HCT116 (cell line): ENCODE data around the gene PLA2G2F. TPM values are rescaled to one million over a fixed set of nuclear protein-coding genes. Genes with fewer than 3 reads are reported as not detected.

Experiments
- ATAC-seq: fragments of 200-7000 bp; cut with Tn5 transposase; 2 replicates; pipeline ENCODE4 v1.9.1; 2020; ENCODE audit warnings: mild to moderate bottlenecking, moderate library complexity
- BruUV-seq: library from RNA; stranded (reverse); fragments of 400-500 nt; replicated peaks from 2 replicates; lab custom pipeline; 2021; lab: Mats Ljungman, UMichigan
- CTCF ChIA-PET: fragments of 300-600 bp; sonication (Branson Sonifier 250); formaldehyde crosslinking; loops from one replicate; lab custom pipeline; 2021; ENCODE audit warnings: antibody characterized with exemption; lab: Charles Lee
- POLR2A ChIA-PET: fragments of 300-600, 350-600 bp; sonication (Branson Sonifier 250); formaldehyde crosslinking; loops from one replicate; lab custom pipeline; 2021; ENCODE audit warnings: antibody characterized with exemption; lab: Charles Lee
- RAD21 ChIA-PET, 2 experiments: fragments of 300-600 bp; sonication (Branson Sonifier 250); formaldehyde crosslinking; loops; one replicate each; lab custom pipeline; 2023; ENCODE audit warnings: low total read pairs in 2 of 2; ENCODE audit not compliant: uncharacterized antibody in 2 of 2, unreplicated experiment in 2 of 2, low non-redundant PET in 1 of 2; lab: Charles Lee
- DNase-seq: peaks from one replicate; pipeline ENCODE4 v3.0.0-alpha.2; 2010; ENCODE audit warnings: low read depth, low spot score
- H2AFZ ChIP-seq: fragments of 200-600 bp; shearing (Covaris generic), sonication (generic); 2 replicates; pipeline ENCODE4 v1.6.1; 2017; ENCODE audit warnings: low read depth, mixed run types, mixed read lengths, antibody characterized with exemption, low read length; ENCODE audit not compliant: poor library complexity, severe bottlenecking
- H3K27ac ChIP-seq: 2 replicates; pipeline ENCODE4 v1.5.1; 2012; ENCODE audit warnings: low read depth, low read length
- H3K27me3 ChIP-seq: fragments of 200-600 bp; sonication (generic); 2 replicates; pipeline ENCODE4 v1.6.1; 2016; ENCODE audit warnings: mixed run types, low read length, mixed read lengths; ENCODE audit not compliant: insufficient read depth
- H3K36me3 ChIP-seq, 2 experiments: fragments of 200-500 bp in 1 of 2; fragments of 200-600 bp in 1 of 2; sonication (Bioruptor generic) in 1 of 2; sonication (generic) in 1 of 2; 2 replicates each; pipeline versions ENCODE4 v1.5.1 to v1.6.1; 2014 to 2016; ENCODE audit warnings: low read length in 2 of 2, inconsistent platforms in 1 of 2, mixed read lengths in 1 of 2, mixed run types in 1 of 2; ENCODE audit not compliant: insufficient read depth in 2 of 2, control insufficient read depth in 1 of 2
- H3K4me1 ChIP-seq, 2 experiments: fragments of 200-600 bp in 1 of 2; sonication (generic) in 1 of 2; 2 replicates each; pipeline versions ENCODE4 v1.5.1 to v1.6.1; 2012 to 2017; ENCODE audit warnings: low read length in 2 of 2, inconsistent platforms in 1 of 2, mild to moderate bottlenecking in 1 of 2, mixed read lengths in 1 of 2, mixed run types in 1 of 2, moderate library complexity in 1 of 2; ENCODE audit not compliant: insufficient read depth in 2 of 2, control insufficient read depth in 1 of 2
- H3K4me2 ChIP-seq: fragments of 200-600 bp; sonication (generic); 2 replicates; pipeline ENCODE4 v1.6.1; 2017; ENCODE audit warnings: mixed run types, low read length, mixed read lengths
- H3K4me3 ChIP-seq, 2 experiments: fragments of 200-600 bp in 1 of 2; sonication (generic) in 1 of 2; replicated peaks in 1 of 2; 2 replicates each; pipeline ENCODE4 v1.5.1; 2011 to 2016; ENCODE audit warnings: low read length in 2 of 2, control low read depth in 1 of 2, low read depth in 1 of 2, mild to moderate bottlenecking in 1 of 2, mixed read lengths in 1 of 2, mixed run types in 1 of 2
- H3K79me2 ChIP-seq: fragments of 200-600 bp; sonication (generic); 2 replicates; pipeline ENCODE4 v1.6.1; 2017; ENCODE audit warnings: mild to moderate bottlenecking, mixed run types, low read length, moderate library complexity, mixed read lengths; ENCODE audit not compliant: insufficient read depth
- H3K9ac ChIP-seq: fragments of 200-600 bp; sonication (generic); 2 replicates; pipeline ENCODE4 v1.6.1; 2016; ENCODE audit warnings: low read length, mixed read lengths
- H3K9me2 ChIP-seq: fragments of 200-600 bp; sonication (generic), shearing (Covaris generic); 2 replicates; pipeline ENCODE4 v1.6.1; 2017; ENCODE audit warnings: mixed run types, mild to moderate bottlenecking, moderate library complexity; ENCODE audit not compliant: insufficient read depth
- H3K9me3 ChIP-seq, 2 experiments: fragments of 200-500 bp in 1 of 2; fragments of 200-600 bp in 1 of 2; sonication (Bioruptor generic) in 1 of 2; sonication (generic) in 1 of 2; 2 replicates each; pipeline ENCODE4 v1.6.1; 2014 to 2017; ENCODE audit warnings: low read length in 2 of 2, mixed read lengths in 2 of 2, inconsistent platforms in 1 of 2, low read depth in 1 of 2, mild to moderate bottlenecking in 1 of 2, mixed run types in 1 of 2, moderate library complexity in 1 of 2; ENCODE audit not compliant: control insufficient read depth in 1 of 2, insufficient read depth in 1 of 2
- H4K20me1 ChIP-seq: fragments of 200-600 bp; sonication (generic), shearing (Covaris generic); 2 replicates; pipeline ENCODE4 v1.6.1; 2017; ENCODE audit warnings: mixed run types, mild to moderate bottlenecking, moderate library complexity; ENCODE audit not compliant: insufficient read depth
- CEBPB ChIP-seq: IDR thresholded peaks from 2 replicates; pipeline ENCODE4 v1.6.1; 2012; ENCODE audit warnings: low read depth
- ELF1 ChIP-seq: IDR thresholded peaks from 2 replicates; pipeline ENCODE4 v1.6.1; 2012; ENCODE audit warnings: low read depth, borderline replicate concordance
- EZH2phosphoT487 ChIP-seq: fragments of 200-600 bp; IDR thresholded peaks from 2 replicates; pipeline ENCODE4 v1.6.1; 2018; ENCODE audit warnings: antibody characterized with exemption, borderline replicate concordance
- JUND ChIP-seq: IDR thresholded peaks from 2 replicates; pipeline ENCODE4 v1.6.1; 2012
- POLR2A ChIP-seq: IDR thresholded peaks from 2 replicates; pipeline ENCODE4 v1.7.0; 2011; ENCODE audit warnings: borderline replicate concordance; ENCODE audit not compliant: insufficient read depth, insufficient read length; ENCODE audit errors: extremely low read depth
- RAD21 ChIP-seq: IDR thresholded peaks from 2 replicates; pipeline ENCODE4 v1.6.1; 2012; ENCODE audit warnings: low read depth, mild to moderate bottlenecking
- TCF7L2 ChIP-seq: IDR thresholded peaks from 2 replicates; pipeline ENCODE4 v1.7.0; 2011; ENCODE audit warnings: borderline replicate concordance, inconsistent platforms; ENCODE audit not compliant: insufficient read depth, insufficient read length; ENCODE audit errors: extremely low read depth
- intact Hi-C: fragments of 100-400 bp; cut with micrococcal nuclease; formaldehyde crosslinking; loops from 2 replicates; pipeline ENCODE4 v1.10.0; 2022
- total RNA-seq: library from RNA; stranded (reverse); gene quantifications from one replicate; pipeline ENCODE4 v1.2.1, GENCODE V29; 2021; ENCODE audit not compliant: unreplicated experiment
- TF ChIP-seq, protein P1 (sequence below): IDR thresholded peaks from 2 replicates; pipeline ENCODE4 v1.6.1; 2012; ENCODE audit warnings: low read depth
- TF ChIP-seq, protein P2 (sequence below): IDR thresholded peaks from 2 replicates; pipeline ENCODE4 v1.6.1; 2012
- TF ChIP-seq, protein P3 (sequence below): IDR thresholded peaks from 2 replicates; pipeline ENCODE4 v1.6.1; 2011; ENCODE audit warnings: mild to moderate bottlenecking, low read length, moderate library complexity; ENCODE audit not compliant: insufficient replicate concordance; ENCODE audit errors: extremely low read depth

The PLA2G2F gene
- total RNA-seq, 1 experiment from 2014 or later, result 0.12 TPM

DNA sequence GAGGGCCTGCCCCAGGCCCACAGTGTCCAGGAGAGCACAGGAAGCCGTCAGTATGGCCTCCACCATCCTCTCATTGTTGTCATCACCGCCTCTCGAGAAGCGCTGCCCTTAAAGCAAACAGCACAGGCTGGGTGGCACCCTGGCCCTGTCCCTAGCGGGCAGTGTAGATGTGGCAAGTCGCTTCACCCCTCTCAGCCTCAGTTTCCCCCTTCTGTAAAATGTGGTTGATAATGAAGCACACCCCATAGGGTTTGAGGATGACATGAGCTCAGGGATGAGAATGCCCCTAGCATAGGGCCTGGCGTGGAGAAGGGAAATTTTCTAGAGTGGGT is 13.4 kb downstream of the PLA2G2F start:
- H3K9ac ChIP-seq, result no peak overlapping the region
- no peaks in the 10 kb centered on the region for H3K36me3 ChIP-seq
- POLR2A ChIA-PET, result no interaction called here
- TF ChIP-seq ELF1, result no peak
- TF ChIP-seq, protein P1, sequence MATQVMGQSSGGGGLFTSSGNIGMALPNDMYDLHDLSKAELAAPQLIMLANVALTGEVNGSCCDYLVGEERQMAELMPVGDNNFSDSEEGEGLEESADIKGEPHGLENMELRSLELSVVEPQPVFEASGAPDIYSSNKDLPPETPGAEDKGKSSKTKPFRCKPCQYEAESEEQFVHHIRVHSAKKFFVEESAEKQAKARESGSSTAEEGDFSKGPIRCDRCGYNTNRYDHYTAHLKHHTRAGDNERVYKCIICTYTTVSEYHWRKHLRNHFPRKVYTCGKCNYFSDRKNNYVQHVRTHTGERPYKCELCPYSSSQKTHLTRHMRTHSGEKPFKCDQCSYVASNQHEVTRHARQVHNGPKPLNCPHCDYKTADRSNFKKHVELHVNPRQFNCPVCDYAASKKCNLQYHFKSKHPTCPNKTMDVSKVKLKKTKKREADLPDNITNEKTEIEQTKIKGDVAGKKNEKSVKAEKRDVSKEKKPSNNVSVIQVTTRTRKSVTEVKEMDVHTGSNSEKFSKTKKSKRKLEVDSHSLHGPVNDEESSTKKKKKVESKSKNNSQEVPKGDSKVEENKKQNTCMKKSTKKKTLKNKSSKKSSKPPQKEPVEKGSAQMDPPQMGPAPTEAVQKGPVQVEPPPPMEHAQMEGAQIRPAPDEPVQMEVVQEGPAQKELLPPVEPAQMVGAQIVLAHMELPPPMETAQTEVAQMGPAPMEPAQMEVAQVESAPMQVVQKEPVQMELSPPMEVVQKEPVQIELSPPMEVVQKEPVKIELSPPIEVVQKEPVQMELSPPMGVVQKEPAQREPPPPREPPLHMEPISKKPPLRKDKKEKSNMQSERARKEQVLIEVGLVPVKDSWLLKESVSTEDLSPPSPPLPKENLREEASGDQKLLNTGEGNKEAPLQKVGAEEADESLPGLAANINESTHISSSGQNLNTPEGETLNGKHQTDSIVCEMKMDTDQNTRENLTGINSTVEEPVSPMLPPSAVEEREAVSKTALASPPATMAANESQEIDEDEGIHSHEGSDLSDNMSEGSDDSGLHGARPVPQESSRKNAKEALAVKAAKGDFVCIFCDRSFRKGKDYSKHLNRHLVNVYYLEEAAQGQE, result no peak
- no peak for TF ChIP-seq TCF7L2
- TF ChIP-seq CEBPB, result no peak
- no peak for TF ChIP-seq POLR2A
- TF ChIP-seq JUND, result no peak
- TF ChIP-seq, protein P2, sequence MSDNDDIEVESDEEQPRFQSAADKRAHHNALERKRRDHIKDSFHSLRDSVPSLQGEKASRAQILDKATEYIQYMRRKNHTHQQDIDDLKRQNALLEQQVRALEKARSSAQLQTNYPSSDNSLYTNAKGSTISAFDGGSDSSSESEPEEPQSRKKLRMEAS, result no peak
- TF ChIP-seq, protein P3, sequence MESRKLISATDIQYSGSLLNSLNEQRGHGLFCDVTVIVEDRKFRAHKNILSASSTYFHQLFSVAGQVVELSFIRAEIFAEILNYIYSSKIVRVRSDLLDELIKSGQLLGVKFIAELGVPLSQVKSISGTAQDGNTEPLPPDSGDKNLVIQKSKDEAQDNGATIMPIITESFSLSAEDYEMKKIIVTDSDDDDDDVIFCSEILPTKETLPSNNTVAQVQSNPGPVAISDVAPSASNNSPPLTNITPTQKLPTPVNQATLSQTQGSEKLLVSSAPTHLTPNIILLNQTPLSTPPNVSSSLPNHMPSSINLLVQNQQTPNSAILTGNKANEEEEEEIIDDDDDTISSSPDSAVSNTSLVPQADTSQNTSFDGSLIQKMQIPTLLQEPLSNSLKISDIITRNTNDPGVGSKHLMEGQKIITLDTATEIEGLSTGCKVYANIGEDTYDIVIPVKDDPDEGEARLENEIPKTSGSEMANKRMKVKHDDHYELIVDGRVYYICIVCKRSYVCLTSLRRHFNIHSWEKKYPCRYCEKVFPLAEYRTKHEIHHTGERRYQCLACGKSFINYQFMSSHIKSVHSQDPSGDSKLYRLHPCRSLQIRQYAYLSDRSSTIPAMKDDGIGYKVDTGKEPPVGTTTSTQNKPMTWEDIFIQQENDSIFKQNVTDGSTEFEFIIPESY, result no peak
- no peak for TF ChIP-seq RAD21
- TF ChIP-seq EZH2phosphoT487, result no peak
- TF ChIP-seq, all 23 proteins: peak for 0
- ATAC-seq (no peak), DNase-seq (no peak)
- H2AFZ ChIP-seq, result peak overlapping the region; percentile 82
- H3K27ac ChIP-seq, result no peak overlapping the region
- H3K79me2 ChIP-seq, result no peaks in the 10 kb centered on the region
- H4K20me1 ChIP-seq, result no peaks in the 10 kb centered on the region
- no peak overlapping the region for H3K4me3 ChIP-seq
- ChIA-PET CTCF (interaction anchor here (1.2 to 3.5 kb wide), 6 partner anchors 13 to 341 kb away, joined by 3 to 20 read pairs (median 10); partner anchors contain the start of gene OTUD3), RAD21 (no interaction called here)
- H3K4me1 ChIP-seq, result peaks cover 0 to 5% of the 10 kb centered on the region in 2 experiments; a peak in 2 of 4 replicates
- no peaks in the 10 kb centered on the region for H3K9me3 ChIP-seq
- H3K27me3 ChIP-seq, result no peaks in the 10 kb centered on the region
- no TSS peak for BruUV-seq
- H3K9me2 ChIP-seq, result no peaks in the 10 kb centered on the region
- intact Hi-C loops, result loop anchor here (1.0 to 5.0 kb wide), 4 partner anchors 51 to 490 kb away; partner anchors contain the start of gene HTR6
- H3K4me2 ChIP-seq, result peak overlapping the region; percentile 52; the same call in 1 of the 2 replicates
